HG03097 (cell line): ENCODE measurements around the gene COPZ2.
"Not testable (repeated sequence)": the region's sequence is repeated elsewhere in the genome, so short reads cannot be mapped to it uniquely, and the experiment has no call there.

Source experiments
- ATAC-seq: cut with Tn5 transposase; IDR thresholded peaks from one replicate; pipeline ENCODE4 v1.9.1; 2021; ENCODE audit not compliant: unreplicated experiment, low FRiP score

The COPZ2 gene

GRCh38 chr17:48010193-48010592 lies 27.4 kb downstream of the COPZ2 start:
- no peak for ATAC-seq

- ATAC-seq = no peak
Measured at GRCh38 chr17:48006936-48007709, 30.5 kb downstream of the COPZ2 start.

DNA sequence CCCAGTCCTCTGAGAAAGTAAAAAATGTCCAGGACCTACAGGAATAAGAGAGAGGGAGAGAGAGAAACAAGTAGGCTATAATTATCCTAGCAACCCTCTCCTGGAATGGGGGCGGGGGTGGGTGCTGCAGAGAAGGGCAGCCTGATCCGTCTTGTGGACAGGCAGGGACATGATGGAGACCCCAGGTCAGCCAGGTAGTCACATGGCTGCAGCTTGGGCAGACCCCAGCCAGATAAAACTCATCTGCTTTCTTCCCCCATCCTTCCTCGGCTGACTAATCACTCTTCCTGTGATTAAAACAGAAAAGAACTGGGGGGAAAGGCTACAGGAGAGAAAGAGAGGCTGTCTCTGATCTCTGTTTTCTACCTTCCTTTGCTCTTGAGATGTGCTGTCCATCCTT lies 32.6 kb downstream of the COPZ2 start:
- ATAC-seq = no peak

GRCh38 chr17:48003417-48004151 lies 34.0 kb downstream of the COPZ2 start:
- ATAC-seq = no peak

- ATAC-seq = no peak
Measured at GRCh38 chr17:48002916-48003416, 34.6 kb downstream of the COPZ2 start.

DNA sequence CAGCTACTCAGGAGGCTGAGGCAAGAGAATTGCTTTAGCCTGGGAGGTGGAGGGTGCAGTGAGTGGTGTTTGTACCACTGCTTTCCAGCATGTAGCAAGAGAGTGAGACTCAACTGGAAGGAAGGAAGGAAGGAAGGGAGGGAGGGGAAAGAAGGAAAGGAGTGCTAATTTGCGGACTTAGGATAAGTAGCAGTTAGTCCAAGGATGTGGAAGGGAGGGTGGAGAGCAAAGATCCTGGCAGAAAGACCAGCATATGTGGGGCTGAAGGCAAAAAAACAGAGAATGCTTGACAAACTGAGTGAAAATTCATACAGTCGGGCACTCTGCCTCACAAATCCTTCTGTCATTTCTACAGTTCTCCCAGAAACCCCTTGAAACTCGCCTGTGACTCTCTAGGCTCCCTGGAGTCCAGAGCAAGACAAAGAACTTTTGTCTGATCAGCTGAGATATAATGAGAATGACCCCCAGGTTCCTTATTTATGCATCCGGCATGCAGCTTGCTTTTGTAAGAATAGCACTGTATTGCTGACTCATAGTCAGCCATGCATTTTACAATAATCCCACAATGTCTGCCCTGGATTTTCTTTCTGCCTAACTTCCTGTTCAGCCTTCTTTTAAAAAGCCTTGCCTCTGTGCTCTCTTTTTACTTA lies 35.2 kb downstream of the COPZ2 start:
- ATAC-seq = no peak

DNA sequence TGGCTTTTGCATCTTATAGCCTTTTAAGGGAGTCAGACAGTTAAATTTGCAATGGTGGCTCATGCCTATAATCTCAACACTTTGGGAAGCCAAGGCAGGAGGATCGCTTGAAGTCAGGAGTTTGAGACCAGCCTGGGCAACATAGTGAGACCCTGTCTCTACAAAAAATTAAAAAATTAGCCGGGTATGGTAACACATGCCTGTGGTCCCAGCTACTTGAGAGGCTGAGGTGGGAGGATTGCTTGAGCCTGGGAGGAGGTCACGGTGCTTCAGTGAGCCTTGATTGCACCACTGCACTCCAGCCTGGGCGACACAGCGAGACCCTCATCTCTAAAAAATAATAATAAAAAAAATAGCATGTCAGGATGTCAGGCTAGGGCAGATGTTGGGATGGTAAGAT lies 35.9 kb downstream of the COPZ2 start:
- ATAC-seq = not testable (repeated sequence)

- no peak for ATAC-seq
Measured at GRCh38 chr17:48001197-48001596, 36.4 kb downstream of the COPZ2 start.

DNA sequence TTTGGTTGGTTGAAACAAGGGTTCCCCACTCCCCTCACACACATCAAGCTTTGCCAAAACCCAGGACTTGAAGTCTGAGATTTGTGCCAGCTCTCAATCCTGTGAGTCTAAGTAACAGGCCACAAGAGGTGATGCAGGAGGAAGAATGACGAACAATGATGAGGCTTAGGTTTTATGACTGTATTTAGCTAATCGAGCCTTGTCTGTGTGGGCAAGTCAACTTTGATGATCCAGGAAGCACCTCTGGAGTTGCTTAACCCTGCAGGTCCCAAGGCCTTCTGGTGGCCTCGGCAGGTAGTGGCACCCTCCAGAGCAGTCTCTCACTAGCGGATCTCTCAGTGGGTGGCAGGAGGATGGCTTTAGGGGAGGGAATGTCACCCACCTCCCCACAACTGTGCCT lies 38.0 kb downstream of the COPZ2 start:
- ATAC-seq = no peak

DNA sequence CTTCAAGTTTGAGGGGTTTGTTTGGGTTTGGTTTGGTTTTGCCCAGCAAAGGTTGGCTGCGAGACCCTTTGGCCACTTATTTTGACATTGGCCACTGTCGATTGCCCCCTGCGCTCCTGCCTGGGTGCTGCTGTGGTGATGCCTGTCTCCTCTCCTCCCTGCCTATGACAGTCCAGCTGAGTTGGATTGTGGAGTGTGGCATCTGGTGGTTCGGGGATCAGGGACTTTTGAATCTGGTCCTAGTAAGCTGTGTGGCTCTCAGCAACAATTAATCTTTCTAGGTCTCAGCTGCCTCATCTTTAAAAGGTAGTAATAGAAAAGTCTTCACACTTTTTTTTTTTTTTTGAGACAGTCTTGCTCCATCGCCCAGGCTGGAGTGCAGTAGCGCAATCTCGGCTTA lies 39.6 kb downstream of the COPZ2 start:
- ATAC-seq = no peak

- ATAC-seq = no peak
Measured at GRCh38 chr17:47997586-47997985, 40.0 kb downstream of the COPZ2 start.

DNA sequence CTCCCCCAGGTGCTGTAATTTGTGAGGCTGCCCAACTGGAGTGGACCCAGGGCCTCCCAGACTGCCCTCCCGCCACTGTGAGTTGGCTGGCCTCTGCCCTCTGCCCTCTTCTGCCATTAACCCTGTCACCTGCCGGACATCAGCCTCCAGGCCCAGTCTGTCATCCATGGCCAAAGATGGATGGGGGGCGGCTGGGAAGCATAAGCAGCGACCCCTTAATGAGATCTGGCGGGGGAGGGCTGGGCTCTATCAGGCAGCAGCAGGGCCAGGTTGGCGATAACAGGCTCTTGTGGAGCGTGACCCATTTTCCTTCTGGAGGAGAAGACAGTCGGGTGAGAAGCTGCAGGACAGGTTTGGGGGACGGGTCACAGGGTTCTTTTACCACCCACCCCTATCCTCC lies 41.4 kb downstream of the COPZ2 start:
- no peak for ATAC-seq

GRCh38 chr17:47995241-47995935 lies 42.2 kb downstream of the COPZ2 start:
- no peak for ATAC-seq

- ATAC-seq = no peak
Measured at GRCh38 chr17:47994724-47995123, 42.9 kb downstream of the COPZ2 start.

- no peak for ATAC-seq
Measured at GRCh38 chr17:47993964-47994363, 43.6 kb downstream of the COPZ2 start.

- no peak for ATAC-seq
Measured at GRCh38 chr17:47993031-47993564, 44.5 kb downstream of the COPZ2 start.

DNA sequence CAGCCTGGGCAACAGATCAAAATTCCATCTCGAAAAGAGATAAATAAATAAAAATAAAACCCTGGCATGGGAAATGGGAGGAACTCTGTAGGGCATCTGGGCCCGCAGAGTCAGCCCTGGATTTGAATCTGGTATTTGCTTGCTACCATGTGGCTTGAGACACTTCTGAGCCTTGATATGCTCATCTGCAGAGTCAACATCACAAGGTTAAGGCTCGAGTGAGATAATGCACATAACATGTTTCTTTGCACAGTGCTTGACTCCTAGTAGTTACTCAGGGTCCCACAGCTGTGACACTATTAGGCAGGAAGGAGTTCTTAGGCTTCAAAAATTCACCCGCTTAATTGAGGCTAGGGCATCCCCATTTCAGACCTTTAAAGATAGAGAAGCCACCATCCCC lies 45.4 kb downstream of the COPZ2 start:
- ATAC-seq = no peak

DNA sequence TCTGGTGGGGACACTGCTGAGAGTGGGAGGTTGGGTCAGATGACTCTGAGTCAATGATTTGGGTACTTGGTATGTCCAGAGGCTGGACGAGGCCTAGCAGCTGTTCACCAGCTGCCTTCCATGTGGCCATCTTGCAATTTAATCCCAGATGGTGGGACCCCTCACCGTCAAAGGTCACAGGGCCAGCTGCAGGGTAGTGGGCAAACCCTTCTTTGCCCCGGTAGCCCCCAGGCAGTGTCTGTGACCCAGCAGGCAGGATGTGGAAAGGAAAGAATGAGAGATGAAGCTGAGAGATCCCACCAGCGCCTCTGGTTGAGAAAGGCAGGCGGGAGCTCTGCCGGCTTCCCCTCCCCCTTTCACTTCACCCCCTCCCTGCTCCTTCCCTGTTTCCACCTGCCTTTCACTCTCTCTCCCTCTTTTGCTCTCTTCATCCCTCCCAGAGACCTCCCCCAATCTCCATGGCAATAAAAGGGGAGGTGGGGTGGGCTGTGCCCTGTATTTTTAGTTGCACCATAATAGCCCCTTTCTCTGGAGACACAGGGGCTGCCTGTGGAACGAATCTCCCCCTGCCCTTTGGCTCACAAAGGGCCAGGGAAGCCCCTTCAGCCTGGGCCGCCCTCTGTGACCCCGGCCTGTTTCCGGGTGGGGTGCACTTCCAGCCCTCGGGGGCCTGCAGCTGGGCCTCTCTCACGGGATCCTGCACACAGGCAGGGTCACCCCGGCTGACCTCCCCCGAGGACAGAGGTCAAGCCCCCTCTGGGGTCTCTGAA lies 46.5 kb downstream of the COPZ2 start:
- no peak for ATAC-seq

DNA sequence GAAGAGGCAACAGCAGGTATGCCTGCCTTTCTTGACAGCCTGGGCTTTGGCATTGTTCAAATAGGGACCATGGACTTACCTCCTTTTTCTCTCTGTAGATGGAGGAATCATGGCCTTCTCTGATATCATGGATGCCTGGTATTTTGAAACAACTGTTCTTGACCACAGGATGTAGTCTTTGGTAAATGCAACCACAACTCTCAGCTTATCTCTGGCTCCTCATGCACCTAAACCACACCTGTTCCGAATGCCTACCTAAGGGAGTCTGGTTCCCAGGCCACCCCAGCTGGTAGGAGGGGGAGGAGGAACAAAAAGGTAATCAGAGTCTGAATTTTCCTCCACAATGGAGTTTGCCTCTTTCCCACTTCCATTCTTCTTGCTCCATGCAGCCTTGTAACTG lies 47.9 kb downstream of the COPZ2 start:
- ATAC-seq = no peak

GRCh38 chr17:47989159-47989558 lies 48.4 kb downstream of the COPZ2 start:
- ATAC-seq = no peak
